Uterus (tissue), 4 donors: ENCODE data around the gene PAX2. TPM values are rescaled to one million over a fixed set of nuclear protein-coding genes. Genes with fewer than 3 reads are reported as not detected.
A peak's percentile ranks its signal among the peaks of the same experiment; 100 is the strongest.

ENCODE experiments used
- DNase-seq, 2 donors: peaks; one replicate each; pipeline ENCODE4 v3.0.0-alpha.2; 2019 to 2020
- H3K27ac ChIP-seq, 2 donors: fragments of 200-600 bp; sonication (generic); 1 replicate in 1 of 2; 2 replicates in 1 of 2; pipeline ENCODE4 v1.5.1; 2016 to 2018
- H3K27me3 ChIP-seq, 2 donors: fragments of 200-600 bp; sonication (generic); one replicate each; pipeline ENCODE4 v1.5.1; 2018 to 2019; ENCODE audit warnings: control low read depth in 1 of 2
- H3K36me3 ChIP-seq, 2 donors: fragments of 200-600 bp; sonication (generic); one replicate each; pipeline ENCODE4 v1.5.1; 2019; ENCODE audit warnings: control low read depth in 1 of 2
- H3K4me1 ChIP-seq, 2 donors: fragments of 200-600 bp; sonication (generic); one replicate each; pipeline ENCODE4 v1.5.1; 2018 to 2019; ENCODE audit warnings: control low read depth in 1 of 2
- H3K4me3 ChIP-seq, 2 donors: fragments of 200-600 bp; sonication (generic); 1 replicate in 1 of 2; 2 replicates in 1 of 2; pipeline ENCODE4 v1.5.1; 2018 to 2019; ENCODE audit warnings: mild to moderate bottlenecking in 1 of 2
- H3K9me3 ChIP-seq, 2 donors: fragments of 200-600 bp; sonication (generic); one replicate each; pipeline ENCODE4 v1.5.1; 2019; ENCODE audit warnings: control low read depth in 1 of 2
- POLR2A ChIP-seq, 2 donors: fragments of 450-650 bp; IDR thresholded peaks; one replicate each; pipeline ENCODE4 v1.6.1; 2016; ENCODE audit warnings: antibody characterized with exemption in 2 of 2, mild to moderate bottlenecking in 1 of 2, moderate library complexity in 1 of 2
- intact Hi-C: fragments of 100-400 bp; cut with DNase I; formaldehyde crosslinking; loops from one replicate; pipeline ENCODE4 v1.15.1; 2023; ENCODE audit warnings: low total_unique reads
- total RNA-seq, 4 donors: library from RNA; depleted of rRNA in 3 of 4; stranded (reverse); fragments of >200 nt in 3 of 4; gene quantifications; one replicate each; pipeline versions ENCODE4 v1.1.0 to v1.2.4, GENCODE V29; 2014 to 2023
- TF ChIP-seq, protein P1 (sequence below), 4 experiments: fragments of 200-600 bp in 2 of 4; fragments of 450-650 bp in 2 of 4; sonication (generic) in 2 of 4; IDR thresholded peaks; one replicate each; pipeline ENCODE4 v1.5.1; 2016 to 2019; ENCODE audit warnings: antibody characterized with exemption in 4 of 4, mild to moderate bottlenecking in 2 of 4, moderate library complexity in 1 of 4
- donor health status: DM: yes; HTN: yes; CAD: no.

Gene PAX2
- total RNA-seq, 4 donors from 2014 or later, result 0.64 to 39.7 (median 21.3) TPM; not detected in 1

GRCh38 chr10:100742076-100742771 is 3.2 kb upstream of the PAX2 start:
- H3K27me3 ChIP-seq, result peaks cover 42 to 93% of the 10 kb centered on the region in 2 donors
- H3K36me3 ChIP-seq, result no peaks in the 10 kb centered on the region
- H3K9me3 ChIP-seq, result no peaks in the 10 kb centered on the region
- no peak for TF ChIP-seq POLR2A (IDR thresholded peaks at IDR 0.05)
- TF ChIP-seq, protein P1, sequence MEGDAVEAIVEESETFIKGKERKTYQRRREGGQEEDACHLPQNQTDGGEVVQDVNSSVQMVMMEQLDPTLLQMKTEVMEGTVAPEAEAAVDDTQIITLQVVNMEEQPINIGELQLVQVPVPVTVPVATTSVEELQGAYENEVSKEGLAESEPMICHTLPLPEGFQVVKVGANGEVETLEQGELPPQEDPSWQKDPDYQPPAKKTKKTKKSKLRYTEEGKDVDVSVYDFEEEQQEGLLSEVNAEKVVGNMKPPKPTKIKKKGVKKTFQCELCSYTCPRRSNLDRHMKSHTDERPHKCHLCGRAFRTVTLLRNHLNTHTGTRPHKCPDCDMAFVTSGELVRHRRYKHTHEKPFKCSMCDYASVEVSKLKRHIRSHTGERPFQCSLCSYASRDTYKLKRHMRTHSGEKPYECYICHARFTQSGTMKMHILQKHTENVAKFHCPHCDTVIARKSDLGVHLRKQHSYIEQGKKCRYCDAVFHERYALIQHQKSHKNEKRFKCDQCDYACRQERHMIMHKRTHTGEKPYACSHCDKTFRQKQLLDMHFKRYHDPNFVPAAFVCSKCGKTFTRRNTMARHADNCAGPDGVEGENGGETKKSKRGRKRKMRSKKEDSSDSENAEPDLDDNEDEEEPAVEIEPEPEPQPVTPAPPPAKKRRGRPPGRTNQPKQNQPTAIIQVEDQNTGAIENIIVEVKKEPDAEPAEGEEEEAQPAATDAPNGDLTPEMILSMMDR (IDR thresholded peaks at IDR 0.05), result no peak
- DNase-seq, result no peak
- peaks cover 0 to 39% of the 10 kb centered on the region in 2 donors for H3K4me1 ChIP-seq
- no peak overlapping the region for H3K4me3 ChIP-seq
- H3K27ac ChIP-seq, result no peak overlapping the region
- intact Hi-C loops, result no loop called here

DNA sequence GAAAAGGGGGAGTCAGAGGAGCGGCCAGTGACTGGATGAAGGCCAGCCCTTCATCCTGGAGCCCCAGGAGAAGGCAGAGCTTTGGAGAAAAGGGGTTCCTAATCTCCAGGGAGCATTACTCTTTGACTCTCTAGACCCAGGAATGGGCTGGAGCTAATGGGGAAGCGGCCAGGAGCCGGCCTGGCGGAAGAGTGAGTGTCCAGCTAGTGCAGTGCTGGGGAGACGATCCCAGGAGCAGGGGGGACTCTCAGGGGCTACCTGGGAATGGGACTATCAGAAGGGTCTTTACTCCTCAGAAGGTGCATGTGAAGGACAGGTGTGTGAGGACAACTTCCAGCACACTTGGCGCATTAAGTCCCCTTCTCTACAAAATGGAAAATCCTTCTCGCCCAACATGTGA is 2.4 kb upstream of the PAX2 start:
- Histone ChIP-seq H3K9me3 (no peaks in the 10 kb centered on the region), H3K36me3 (no peaks in the 10 kb centered on the region), H3K4me1 (peaks cover 0 to 33% of the 10 kb centered on the region in 2 donors), H3K4me3 (no peak overlapping the region), H3K27me3 (peaks cover 36 to 93% of the 10 kb centered on the region in 2 donors), H3K27ac (no peak overlapping the region)
- TF ChIP-seq, protein P1 (IDR thresholded peaks at IDR 0.05), result no peak
- no peak for TF ChIP-seq POLR2A (IDR thresholded peaks at IDR 0.05)
- no peak for DNase-seq
- intact Hi-C loops, result no loop called here

GRCh38 chr10:100743626-100744135 is 1.7 kb upstream of the PAX2 start:
- no peak overlapping the region for H3K4me3 ChIP-seq
- H3K27me3 ChIP-seq, result peaks cover 34 to 93% of the 10 kb centered on the region in 2 donors
- H3K27ac ChIP-seq, result no peak overlapping the region
- no peaks in the 10 kb centered on the region for H3K9me3 ChIP-seq
- no peak for DNase-seq
- intact Hi-C loops, result no loop called here
- H3K36me3 ChIP-seq, result no peaks in the 10 kb centered on the region
- TF ChIP-seq POLR2A (IDR thresholded peaks at IDR 0.05), result no peak
- TF ChIP-seq, protein P1 (IDR thresholded peaks at IDR 0.05), result peak; percentile 19 to 30 (median 26)
- peaks cover 0 to 37% of the 10 kb centered on the region in 2 donors for H3K4me1 ChIP-seq

GRCh38 chr10:100744136-100744986 is 1.0 kb upstream of the PAX2 start:
- H3K27me3 ChIP-seq, result peaks cover 34 to 93% of the 10 kb centered on the region in 2 donors
- H3K36me3 ChIP-seq, result no peaks in the 10 kb centered on the region
- no peak for DNase-seq
- no peak overlapping the region for H3K4me3 ChIP-seq
- peaks cover 0 to 34% of the 10 kb centered on the region in 2 donors for H3K4me1 ChIP-seq
- no peak overlapping the region for H3K27ac ChIP-seq
- intact Hi-C loops, result no loop called here
- TF ChIP-seq POLR2A (IDR thresholded peaks at IDR 0.05), result no peak
- TF ChIP-seq, protein P1 (IDR thresholded peaks at IDR 0.05), result no peak
- H3K9me3 ChIP-seq, result no peaks in the 10 kb centered on the region
